Lower leg skin (tissue), 3 donors: Measurements from ENCODE around the gene PALLD.
"Not testable (repeated sequence)": the region's sequence is repeated elsewhere in the genome, so short reads cannot be mapped to it uniquely, and the experiment has no call there.

Experiments used
- POLR2A ChIP-seq, 2 donors: fragments of 450-650 bp; IDR thresholded peaks; one replicate each; pipeline ENCODE4 v1.6.1; 2016 to 2017; ENCODE audit warnings: antibody characterized with exemption in 2 of 2, mild to moderate bottlenecking in 1 of 2, moderate library complexity in 1 of 2
- TF ChIP-seq, protein P1 (sequence below), 3 donors: fragments of 450-650 bp; IDR thresholded peaks; one replicate each; pipeline ENCODE4 v1.5.1; 2016; ENCODE audit warnings: antibody characterized with exemption in 3 of 3, mild to moderate bottlenecking in 3 of 3, moderate library complexity in 2 of 3

GRCh38 chr4:168803052-168803451, 306.2 kb downstream of the PALLD start:
- TF ChIP-seq, protein P1, sequence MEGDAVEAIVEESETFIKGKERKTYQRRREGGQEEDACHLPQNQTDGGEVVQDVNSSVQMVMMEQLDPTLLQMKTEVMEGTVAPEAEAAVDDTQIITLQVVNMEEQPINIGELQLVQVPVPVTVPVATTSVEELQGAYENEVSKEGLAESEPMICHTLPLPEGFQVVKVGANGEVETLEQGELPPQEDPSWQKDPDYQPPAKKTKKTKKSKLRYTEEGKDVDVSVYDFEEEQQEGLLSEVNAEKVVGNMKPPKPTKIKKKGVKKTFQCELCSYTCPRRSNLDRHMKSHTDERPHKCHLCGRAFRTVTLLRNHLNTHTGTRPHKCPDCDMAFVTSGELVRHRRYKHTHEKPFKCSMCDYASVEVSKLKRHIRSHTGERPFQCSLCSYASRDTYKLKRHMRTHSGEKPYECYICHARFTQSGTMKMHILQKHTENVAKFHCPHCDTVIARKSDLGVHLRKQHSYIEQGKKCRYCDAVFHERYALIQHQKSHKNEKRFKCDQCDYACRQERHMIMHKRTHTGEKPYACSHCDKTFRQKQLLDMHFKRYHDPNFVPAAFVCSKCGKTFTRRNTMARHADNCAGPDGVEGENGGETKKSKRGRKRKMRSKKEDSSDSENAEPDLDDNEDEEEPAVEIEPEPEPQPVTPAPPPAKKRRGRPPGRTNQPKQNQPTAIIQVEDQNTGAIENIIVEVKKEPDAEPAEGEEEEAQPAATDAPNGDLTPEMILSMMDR (IDR thresholded peaks at IDR 0.05): not testable (repeated sequence)
- TF ChIP-seq POLR2A (IDR thresholded peaks at IDR 0.05): not testable (repeated sequence)
